HepG2 (cell line): ENCODE results near the gene PAN3. TPM values are rescaled to one million over a fixed set of nuclear protein-coding genes. Genes with fewer than 3 reads are reported as not detected.

Experiments
- ATAC-seq: fragments of 200-7000 bp; cut with Tn5 transposase; 3 replicates; pipeline ENCODE4 v1.9.1; 2020; ENCODE audit warnings: mild to moderate bottlenecking, moderate library complexity
- BruUV-seq: library from RNA; stranded (reverse); fragments of 400-500 nt; replicated peaks from 2 replicates; lab custom pipeline; 2021; lab: Mats Ljungman, UMichigan
- CTCF ChIA-PET: fragments of 300-600 bp; formaldehyde crosslinking; extraction: SDS; loops from one replicate; lab custom pipeline; 2021; ENCODE audit warnings: low total read pairs, inconsistent platforms, low intra/inter-chr PET ratio; lab: Yijun Ruan, JAX
- POLR2A ChIA-PET: fragments of 350-600 bp; sonication (Branson Sonifier 250); formaldehyde crosslinking; loops from one replicate; lab custom pipeline; 2020; ENCODE audit warnings: antibody characterized with exemption, inconsistent platforms; lab: Yijun Ruan, JAX
- DNase-seq: peaks from one replicate; pipeline ENCODE4 v3.0.0-alpha.2; 2015; ENCODE audit warnings: low spot score
- FAIRE-seq: peaks from 3 replicates; lab custom pipeline; 2011; peaks lifted over from hg19 to GRCh38; lab: Jason Lieb, UNC
- H2AFZ ChIP-seq: one replicate; pipeline ENCODE4 v1.6.1; 2011; ENCODE audit warnings: low read length, inconsistent platforms
- H3K27ac ChIP-seq: fragments of 300-600 bp; 3 replicates; pipeline ENCODE4 v1.8.0; 2011; ENCODE audit warnings: mixed run types, mild to moderate bottlenecking, mixed read lengths, low read length, inconsistent platforms; ENCODE audit not compliant: insufficient read depth; ENCODE audit errors: extremely low read length
- H3K27me3 ChIP-seq, 2 experiments: fragments of 200-600 bp in 1 of 2; 2 replicates in 1 of 2; 3 replicates in 1 of 2; pipeline versions ENCODE4 v1.6.0 to v1.8.0; 2011; ENCODE audit warnings: low read length in 2 of 2, mild to moderate bottlenecking in 2 of 2, moderate library complexity in 2 of 2, inconsistent platforms in 1 of 2; ENCODE audit not compliant: insufficient read depth in 2 of 2, control insufficient read depth in 1 of 2
- H3K36me3 ChIP-seq, 2 experiments: fragments of 200-600 bp in 1 of 2; replicated peaks in 1 of 2; 2 replicates in 1 of 2; 3 replicates in 1 of 2; pipeline versions ENCODE4 v1.5.1 to v1.8.0; 2011; ENCODE audit warnings: low read length in 2 of 2, inconsistent platforms in 1 of 2; ENCODE audit not compliant: insufficient read depth in 2 of 2, control insufficient read depth in 1 of 2
- H3K4me1 ChIP-seq: 2 replicates; pipeline ENCODE4 v1.5.1; 2012; ENCODE audit warnings: low read length, inconsistent platforms; ENCODE audit not compliant: insufficient read depth
- H3K4me2 ChIP-seq: 2 replicates; pipeline ENCODE4 v1.6.0; 2011; ENCODE audit warnings: low read depth, low read length, inconsistent platforms
- H3K4me3 ChIP-seq, 3 experiments: fragments of 200-600 bp in 1 of 3; sonication (generic), shearing (Covaris generic) in 1 of 3; replicated peaks in 1 of 3; 2 replicates each; pipeline ENCODE4 v1.5.1; 2011 to 2016; ENCODE audit warnings: low read length in 3 of 3, inconsistent platforms in 2 of 3, low read depth in 2 of 3, mild to moderate bottlenecking in 2 of 3, control low read depth in 1 of 3, mixed read lengths in 1 of 3; ENCODE audit not compliant: insufficient read depth in 1 of 3
- H3K79me2 ChIP-seq: one replicate; pipeline ENCODE4 v1.6.1; 2011; ENCODE audit warnings: low read length, inconsistent platforms; ENCODE audit not compliant: insufficient read depth
- H3K9ac ChIP-seq: 2 replicates; pipeline ENCODE4 v1.6.0; 2011; ENCODE audit warnings: mild to moderate bottlenecking, low read depth, low read length, inconsistent platforms; ENCODE audit not compliant: insufficient read depth
- H3K9me3 ChIP-seq: 2 replicates; pipeline ENCODE4 v1.5.1; 2012; ENCODE audit warnings: mild to moderate bottlenecking, low read length
- H4K20me1 ChIP-seq: 2 replicates; pipeline ENCODE4 v1.6.0; 2011; ENCODE audit warnings: inconsistent platforms, mild to moderate bottlenecking, low read length, moderate library complexity; ENCODE audit not compliant: insufficient read depth
- MTERF4 ChIP-seq: sonication (generic); formaldehyde crosslinking; IDR thresholded peaks from 2 replicates; pipeline ENCODE4 v1.8.0; 2023; ENCODE audit warnings: mild to moderate bottlenecking, missing genetic modification reagents
- RBM22 ChIP-seq: fragments of 200-400 bp; formaldehyde crosslinking; optimal IDR thresholded peaks from 2 replicates; pipeline ENCODE3; 2017; ENCODE audit warnings: mild to moderate bottlenecking, low read length, moderate library complexity
- ZNF232 ChIP-seq: sonication (generic); formaldehyde crosslinking; IDR thresholded peaks from 2 replicates; pipeline ENCODE4 v1.4.0; 2020; ENCODE audit warnings: missing genetic modification reagents, borderline replicate concordance
- ZNF512B ChIP-seq: sonication (generic); formaldehyde crosslinking; IDR thresholded peaks from 2 replicates; pipeline ENCODE4 v1.5.1; 2020; ENCODE audit warnings: missing genetic modification reagents, mild to moderate bottlenecking, borderline replicate concordance
- ZNF687 ChIP-seq: sonication (generic); formaldehyde crosslinking; IDR thresholded peaks from 2 replicates; pipeline ENCODE4 v1.5.1; 2020; ENCODE audit warnings: mild to moderate bottlenecking, missing genetic modification reagents, moderate library complexity
- WGBS: methylation state at CpG from one replicate; pipeline ENCODE4 v1.1.6; 2017; ENCODE audit warnings: low lambda C conversion rate; 5-methylcytosine and 5-hydroxymethylcytosine counted together
- in situ Hi-C: cut with HindIII; loops from 2 replicates; pipeline ENCODE4 v1.10.0; 2017; ENCODE audit warnings: low pct_unique_long_range_greater_than_20kb; ENCODE audit not compliant: extremely low pct_ligation_motif_present
- intact Hi-C: fragments of 100-400 bp; cut with micrococcal nuclease; formaldehyde crosslinking; loops from one replicate; pipeline ENCODE4 v1.10.0; 2022; ENCODE audit not compliant: unreplicated experiment
- polyA plus RNA-seq, 8 experiments: library from polyadenylated mRNA; depleted of rRNA in 3 of 8; stranded (reverse) in 7 of 8; unstranded in 1 of 8; fragments of >200 nt; fragmentation: Illumina TruSeq in 4 of 8; extraction: Trizol in 4 of 8; gene quantifications; 2 replicates each; pipeline versions ENCODE4 v1.2.1 to v1.2.3, GENCODE V29; 2011 to 2016; ENCODE audit warnings: low read depth in 4 of 8, missing spikeins in 1 of 8, mixed read lengths in 1 of 8; ENCODE audit not compliant: insufficient read depth in 1 of 8
- total RNA-seq, 5 experiments: library from RNA; depleted of rRNA; stranded (reverse); fragments of >200 nt; fragmentation: Illumina TruSeq; extraction: Trizol; gene quantifications; 2 replicates each; pipeline ENCODE4 v1.2.3, GENCODE V29; 2016; ENCODE audit warnings: low read depth in 1 of 5

PAN3 gene
- total and polyA plus RNA-seq, 2 of the 13 experiments (the other 11 are each of a cell fraction or from before 2014, with no cell fraction given), result 9.7 to 10.6 TPM

GRCh38 chr13:28286263-28286662, 147.9 kb downstream of the PAN3 start (continued):
- TF ChIP-seq MTERF4 (CRISPR knock-in tag), result no peak

- Histone ChIP-seq H3K27ac (no peak overlapping the region), H3K4me3 (no peak overlapping the region), H2AFZ (no peak overlapping the region), H4K20me1 (no peaks in the 10 kb centered on the region), H3K9ac (no peak overlapping the region), H3K36me3 (peaks cover 0 to 5% of the 10 kb centered on the region in 2 experiments; a peak in 3 of 5 replicates)
- no peak for DNase-seq
- ChIA-PET CTCF (no interaction called here), POLR2A (no interaction called here)
- intact Hi-C loops, result no loop called here
- no TSS peak for BruUV-seq
- no peak for TF ChIP-seq ZNF232 (CRISPR knock-in tag)
- no peak for TF ChIP-seq ZNF512B (CRISPR knock-in tag)
- no peak for TF ChIP-seq ZNF687
- peak; percentile 69 for TF ChIP-seq RBM22
- TF ChIP-seq, all 625 proteins: peak for 1
- Histone ChIP-seq H3K79me2 (no peaks in the 10 kb centered on the region), H3K27me3 (no peaks in the 10 kb centered on the region), H3K9me3 (no peaks in the 10 kb centered on the region), H3K4me1 (no peaks in the 10 kb centered on the region), H3K4me2 (no peak overlapping the region)
- ATAC-seq (peak; percentile 49), FAIRE-seq (no peak)
- 67% methylated on average over 1 of the region's 3 CpGs for WGBS
- in situ Hi-C loops, result no loop called here
Observed at GRCh38 chr13:28297341-28297740, 159.0 kb downstream of the PAN3 start.
